ENCODE results near the gene AP1M1. TPM values are rescaled to one million over a fixed set of nuclear protein-coding genes. Genes with fewer than 3 reads are reported as not detected.

Gene AP1M1
- total RNA-seq, 1 donor from 2014 or later: 23.4 TPM

DNA sequence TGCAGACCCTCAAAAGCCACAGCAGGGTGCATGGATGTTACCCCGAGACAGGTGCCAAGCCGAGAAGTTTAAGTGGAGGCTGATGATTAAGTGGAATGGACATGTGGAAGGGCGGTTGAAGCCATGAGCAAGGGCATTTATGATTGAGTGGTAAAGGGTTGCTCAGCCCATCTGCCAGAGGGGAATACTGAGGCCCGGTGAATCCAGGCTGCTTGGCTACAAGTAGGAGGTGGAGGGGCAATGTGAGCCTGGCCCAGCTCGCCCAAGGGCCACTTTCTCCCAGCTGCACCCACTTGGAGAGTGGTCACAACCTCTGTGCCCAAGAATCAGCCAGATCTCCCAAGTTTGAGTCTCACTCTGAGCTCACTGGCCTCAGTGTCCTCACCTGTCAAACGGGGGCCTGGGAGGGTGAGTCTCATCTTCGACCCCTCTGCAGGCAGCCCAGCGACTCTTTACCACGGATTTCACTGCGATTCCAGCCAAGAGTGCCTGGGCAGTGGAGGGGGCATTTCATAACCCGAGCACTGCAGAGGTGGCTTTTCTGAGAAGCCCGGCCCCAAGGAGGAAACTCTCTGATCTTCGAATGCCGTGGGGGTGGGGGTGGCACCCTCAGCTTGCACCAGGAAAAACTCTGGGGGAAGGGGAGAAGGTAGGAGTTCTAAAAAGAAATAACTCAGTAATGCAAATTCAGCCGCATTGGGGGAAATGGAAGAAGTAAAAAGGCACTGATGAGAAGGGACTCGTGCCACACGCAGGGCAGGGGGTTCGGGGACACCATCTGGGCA lies 64.1 kb downstream of the AP1M1 start:
- TF ChIP-seq, protein P1, sequence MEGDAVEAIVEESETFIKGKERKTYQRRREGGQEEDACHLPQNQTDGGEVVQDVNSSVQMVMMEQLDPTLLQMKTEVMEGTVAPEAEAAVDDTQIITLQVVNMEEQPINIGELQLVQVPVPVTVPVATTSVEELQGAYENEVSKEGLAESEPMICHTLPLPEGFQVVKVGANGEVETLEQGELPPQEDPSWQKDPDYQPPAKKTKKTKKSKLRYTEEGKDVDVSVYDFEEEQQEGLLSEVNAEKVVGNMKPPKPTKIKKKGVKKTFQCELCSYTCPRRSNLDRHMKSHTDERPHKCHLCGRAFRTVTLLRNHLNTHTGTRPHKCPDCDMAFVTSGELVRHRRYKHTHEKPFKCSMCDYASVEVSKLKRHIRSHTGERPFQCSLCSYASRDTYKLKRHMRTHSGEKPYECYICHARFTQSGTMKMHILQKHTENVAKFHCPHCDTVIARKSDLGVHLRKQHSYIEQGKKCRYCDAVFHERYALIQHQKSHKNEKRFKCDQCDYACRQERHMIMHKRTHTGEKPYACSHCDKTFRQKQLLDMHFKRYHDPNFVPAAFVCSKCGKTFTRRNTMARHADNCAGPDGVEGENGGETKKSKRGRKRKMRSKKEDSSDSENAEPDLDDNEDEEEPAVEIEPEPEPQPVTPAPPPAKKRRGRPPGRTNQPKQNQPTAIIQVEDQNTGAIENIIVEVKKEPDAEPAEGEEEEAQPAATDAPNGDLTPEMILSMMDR (IDR thresholded peaks at IDR 0.05; ENCODE audit: insufficient read depth, low read length, severe bottlenecking): no peak
- FAIRE-seq (no peak), DNase-seq (ENCODE audit: low read depth) (no peak)
- no peak overlapping the region for H3K4me3 ChIP-seq (ENCODE audit: low read depth, low read length)
- H3K36me3 ChIP-seq (ENCODE audit: control insufficient read depth, insufficient read depth, low read length): no peaks in the 10 kb centered on the region
- peaks cover 9% of the 10 kb centered on the region for H3K27me3 ChIP-seq (ENCODE audit: control insufficient read depth, insufficient read depth, low read length)

DNA sequence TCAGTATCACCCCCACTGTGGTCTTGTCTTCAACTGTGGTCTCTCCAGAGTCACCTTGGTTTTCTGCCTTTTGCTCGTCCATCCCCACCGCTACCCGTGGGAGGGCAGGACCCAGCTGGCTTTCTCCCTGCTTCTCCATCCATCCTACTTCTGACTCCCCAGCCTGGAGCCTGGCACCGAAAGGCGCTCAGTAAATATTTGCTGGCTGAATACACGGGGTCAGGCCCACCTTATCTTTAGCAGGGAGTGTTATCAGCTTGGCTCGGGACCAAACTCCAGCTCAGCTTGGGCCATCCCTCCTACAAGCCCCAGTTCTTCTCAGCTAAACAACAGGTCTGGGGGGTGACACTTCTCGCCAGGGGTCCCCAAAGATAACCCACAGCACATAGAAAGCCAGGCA lies 64.9 kb downstream of the AP1M1 start:
- no peak for FAIRE-seq
- no peak for DNase-seq (ENCODE audit: low read depth)
- Histone ChIP-seq H3K36me3 (ENCODE audit: control insufficient read depth, insufficient read depth, low read length) (no peaks in the 10 kb centered on the region), H3K4me3 (ENCODE audit: low read depth, low read length) (no peak overlapping the region), H3K27me3 (ENCODE audit: control insufficient read depth, insufficient read depth, low read length) (peaks cover 9% of the 10 kb centered on the region)
- TF ChIP-seq, protein P1 (IDR thresholded peaks at IDR 0.05; ENCODE audit: insufficient read depth, low read length, severe bottlenecking): no peak

DNA sequence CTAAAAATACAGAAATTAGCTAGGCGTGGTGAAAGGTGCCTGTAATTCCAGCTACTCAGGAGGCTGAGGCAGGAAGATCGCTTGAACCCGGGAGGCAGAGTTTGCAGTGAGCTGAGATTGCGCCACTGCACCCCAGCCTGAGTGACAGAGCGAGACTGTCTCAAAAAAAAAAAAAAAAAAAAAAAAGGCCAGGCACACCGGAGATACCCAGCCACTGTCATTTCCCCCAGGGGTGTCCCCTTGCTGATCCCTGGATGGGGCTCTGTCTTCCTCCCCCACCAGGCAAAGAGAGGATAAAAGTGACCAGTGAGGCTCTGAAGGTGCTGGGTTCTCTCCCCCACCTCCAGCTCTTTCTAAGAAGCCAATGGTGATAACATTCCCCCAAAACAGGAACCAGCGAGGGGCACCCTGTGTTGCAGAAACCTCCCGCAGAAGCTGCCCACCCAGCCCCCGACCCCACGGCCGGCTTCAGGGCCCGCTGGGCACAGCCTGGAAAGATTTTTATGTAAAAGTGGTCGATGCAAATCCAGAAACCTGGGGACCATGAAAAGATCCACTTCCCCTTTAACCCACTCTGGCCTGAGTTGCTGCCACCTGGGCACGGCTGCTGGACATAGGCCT lies 65.5 kb downstream of the AP1M1 start:
- TF ChIP-seq, protein P1 (IDR thresholded peaks at IDR 0.05; ENCODE audit: insufficient read depth, low read length, severe bottlenecking): no peak
- FAIRE-seq (no peak), DNase-seq (ENCODE audit: low read depth) (no peak)

DNA sequence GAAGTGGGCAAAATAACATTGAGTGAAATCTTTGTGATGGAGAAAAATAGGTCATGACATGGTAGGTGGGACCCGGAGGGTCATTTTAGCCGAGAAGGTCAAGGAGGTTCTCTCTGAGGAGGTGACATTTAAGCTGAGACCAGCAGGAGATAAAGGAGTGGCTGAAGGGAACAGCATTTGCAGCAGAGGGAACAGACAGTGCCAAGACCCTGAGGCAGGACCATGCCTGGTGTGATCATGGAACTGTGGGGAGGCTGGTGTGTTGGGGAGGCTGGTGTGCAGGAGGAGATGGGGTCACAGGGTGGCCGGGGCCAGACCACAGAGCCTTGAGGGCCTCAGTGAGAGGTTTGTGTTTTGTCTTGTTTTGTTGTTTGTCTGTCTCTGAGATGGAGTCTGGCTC lies 67.5 kb downstream of the AP1M1 start:
- no peak for FAIRE-seq
- no peaks in the 10 kb centered on the region for H3K36me3 ChIP-seq (ENCODE audit: control insufficient read depth, insufficient read depth, low read length)
- no peak for DNase-seq (ENCODE audit: low read depth)
- H3K27me3 ChIP-seq (ENCODE audit: control insufficient read depth, insufficient read depth, low read length): peaks cover 9% of the 10 kb centered on the region
- H3K4me3 ChIP-seq (ENCODE audit: low read depth, low read length): no peak overlapping the region
- TF ChIP-seq, protein P1 (IDR thresholded peaks at IDR 0.05; ENCODE audit: insufficient read depth, low read length, severe bottlenecking): no peak

More for the DNA sequence above, 65.5 kb downstream of the AP1M1 start:
- Histone ChIP-seq H3K4me3 (ENCODE audit: low read depth, low read length) (no peak overlapping the region), H3K27me3 (ENCODE audit: control insufficient read depth, insufficient read depth, low read length) (peaks cover 9% of the 10 kb centered on the region), H3K36me3 (ENCODE audit: control insufficient read depth, insufficient read depth, low read length) (no peaks in the 10 kb centered on the region)

DNA sequence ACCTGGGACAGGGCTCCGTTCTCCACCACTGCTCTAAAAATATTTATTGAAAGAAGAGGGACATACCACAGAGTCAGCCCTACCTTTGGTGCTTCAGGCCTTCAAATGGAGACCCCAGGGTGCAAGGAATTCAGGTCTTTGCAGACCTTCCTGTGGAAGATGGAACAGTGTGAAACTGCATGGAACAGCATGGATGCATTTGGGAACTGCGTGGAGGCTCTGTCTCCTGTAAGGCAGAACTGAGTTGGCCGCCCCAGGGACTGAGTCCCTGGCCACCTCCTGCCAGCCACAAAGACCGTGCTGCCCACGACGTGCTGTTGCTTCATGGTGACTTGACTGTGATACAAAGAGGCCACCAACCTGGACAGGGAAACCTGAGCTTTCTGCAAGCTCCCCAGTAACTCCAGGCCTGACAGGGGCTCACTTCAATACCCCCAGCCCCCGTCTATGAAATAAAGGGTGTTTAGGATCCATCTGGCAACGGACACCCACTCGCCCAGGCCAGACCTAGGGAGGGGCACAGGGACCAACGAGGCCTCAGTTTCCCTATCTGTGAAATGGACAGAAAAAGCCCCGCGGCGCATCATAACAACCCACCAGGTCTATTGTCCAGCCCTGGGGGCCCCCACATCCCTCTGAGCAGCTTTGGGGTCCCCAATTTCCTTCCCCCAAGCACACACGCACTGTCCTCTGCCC lies 68.3 kb downstream of the AP1M1 start:
- TF ChIP-seq, protein P1 (IDR thresholded peaks at IDR 0.05; ENCODE audit: insufficient read depth, low read length, severe bottlenecking): no peak
- Histone ChIP-seq H3K27me3 (ENCODE audit: control insufficient read depth, insufficient read depth, low read length) (peaks cover 9% of the 10 kb centered on the region), H3K4me3 (ENCODE audit: low read depth, low read length) (no peak overlapping the region), H3K36me3 (ENCODE audit: control insufficient read depth, insufficient read depth, low read length) (no peaks in the 10 kb centered on the region)
- FAIRE-seq (no peak), DNase-seq (ENCODE audit: low read depth) (no peak)
